ENCODE data around the gene PLAAT4.
A peak's percentile ranks its signal among the peaks of the same experiment; 100 is the strongest.
"Not testable (repeated sequence)": the region's sequence is repeated elsewhere in the genome, so short reads cannot be mapped to it uniquely, and the experiment has no call there.

PLAAT4 gene

GRCh38 chr11:63511048-63511748 is 25.4 kb upstream of the PLAAT4 start:
- no peak for DNase-seq

DNA sequence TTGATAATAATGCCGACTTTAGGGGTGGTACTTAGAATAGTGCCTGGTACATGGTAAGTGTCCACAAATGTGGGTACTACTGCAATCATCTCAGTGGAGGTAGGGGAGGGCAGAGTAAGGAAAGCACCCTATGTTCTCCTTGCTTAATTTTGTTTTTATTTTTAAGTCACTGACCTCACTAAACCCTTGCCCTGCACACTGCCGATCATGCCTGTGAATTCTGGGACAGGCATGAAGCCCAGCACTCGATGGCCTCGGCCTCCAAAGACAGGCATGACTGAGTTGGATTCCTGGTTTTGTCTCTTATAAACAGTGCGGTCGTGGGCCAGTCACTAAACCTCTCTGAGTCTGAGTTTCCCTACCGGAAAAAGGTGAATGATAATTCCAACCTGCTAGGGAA is 23.8 kb upstream of the PLAAT4 start:
- DNase-seq, result no peak

DNA sequence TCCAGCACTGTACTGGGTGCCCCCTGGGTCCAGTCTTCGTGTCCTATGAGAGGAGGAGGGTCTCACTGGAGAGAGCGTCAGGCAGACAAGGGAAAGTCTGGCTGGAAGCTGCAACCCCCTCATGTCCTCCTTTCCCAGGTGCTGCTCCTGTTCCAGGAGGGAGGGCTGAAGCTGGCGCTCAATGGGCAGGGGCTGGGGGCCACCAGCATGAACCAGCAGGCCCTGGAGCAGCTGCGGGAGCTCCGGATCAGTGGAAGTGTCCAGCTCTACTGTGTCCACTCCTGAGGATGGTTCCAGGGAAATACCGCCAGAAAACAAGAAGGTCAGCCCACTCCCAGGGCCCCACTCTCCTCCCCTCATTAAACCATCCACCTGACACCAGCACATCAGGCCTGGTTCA is 20.5 kb upstream of the PLAAT4 start:
- DNase-seq, result no peak

GRCh38 chr11:63517156-63517555 is 19.5 kb upstream of the PLAAT4 start:
- no peak for DNase-seq

- DNase-seq, result no peak
Observed at GRCh38 chr11:63518548-63518947, 18.1 kb upstream of the PLAAT4 start.

- no peak for DNase-seq
Observed at GRCh38 chr11:63520606-63521170, 15.9 kb upstream of the PLAAT4 start.

GRCh38 chr11:63521896-63522295 is 14.7 kb upstream of the PLAAT4 start:
- DNase-seq, result no peak

GRCh38 chr11:63523151-63523550 is 13.5 kb upstream of the PLAAT4 start:
- no peak for DNase-seq

- no peak for DNase-seq
Observed at GRCh38 chr11:63527667-63528066, 8.9 kb upstream of the PLAAT4 start.

- not testable (repeated sequence) for DNase-seq
Observed at GRCh38 chr11:63528156-63528555, 8.5 kb upstream of the PLAAT4 start.

DNA sequence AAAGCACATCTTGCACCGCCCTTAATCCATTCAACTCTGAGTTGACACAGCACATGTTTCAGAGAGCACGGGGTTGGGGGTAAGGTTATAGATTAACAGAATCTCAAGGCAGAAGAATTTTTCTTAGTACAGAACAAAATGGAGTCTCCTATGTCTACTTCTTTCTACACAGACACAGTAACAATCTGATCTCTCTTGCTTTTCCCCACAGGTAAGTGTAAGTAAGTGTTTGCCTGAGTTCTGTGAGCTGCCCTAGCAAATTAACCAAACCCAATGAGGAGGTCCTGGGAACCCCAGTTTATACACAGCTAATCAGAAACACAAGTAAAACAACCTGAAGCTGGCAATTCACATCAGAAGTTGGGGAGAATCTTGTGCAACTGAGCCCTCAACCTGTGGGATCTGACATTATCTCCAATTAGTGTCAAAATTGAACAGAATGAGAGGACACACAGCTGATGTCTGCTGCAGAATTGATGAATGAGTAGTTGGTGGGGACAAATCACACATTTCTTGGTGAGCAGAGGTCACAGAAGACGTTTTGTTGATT is 7.8 kb upstream of the PLAAT4 start:
- not testable (repeated sequence) for DNase-seq

DNA sequence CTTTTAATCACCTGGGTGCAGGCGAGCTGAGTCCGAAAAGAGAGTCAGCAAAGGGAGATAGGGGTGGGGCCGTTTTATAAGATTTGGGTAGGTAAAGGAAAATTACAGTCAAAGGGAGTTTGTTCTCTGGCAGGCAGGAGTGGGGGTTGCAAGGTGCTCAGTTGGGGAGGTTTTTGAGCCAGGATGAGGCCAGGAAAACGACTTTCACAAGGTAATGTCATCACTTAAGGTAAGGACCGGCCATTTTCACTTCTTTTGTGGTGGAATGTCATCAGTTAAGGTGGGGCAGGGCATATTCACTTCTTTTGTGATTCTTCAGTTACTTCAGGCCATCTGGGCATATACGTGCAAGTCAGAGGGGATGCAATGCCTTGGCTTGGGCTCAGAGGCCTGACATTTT is 7.2 kb upstream of the PLAAT4 start:
- DNase-seq, result not testable (repeated sequence)

DNA sequence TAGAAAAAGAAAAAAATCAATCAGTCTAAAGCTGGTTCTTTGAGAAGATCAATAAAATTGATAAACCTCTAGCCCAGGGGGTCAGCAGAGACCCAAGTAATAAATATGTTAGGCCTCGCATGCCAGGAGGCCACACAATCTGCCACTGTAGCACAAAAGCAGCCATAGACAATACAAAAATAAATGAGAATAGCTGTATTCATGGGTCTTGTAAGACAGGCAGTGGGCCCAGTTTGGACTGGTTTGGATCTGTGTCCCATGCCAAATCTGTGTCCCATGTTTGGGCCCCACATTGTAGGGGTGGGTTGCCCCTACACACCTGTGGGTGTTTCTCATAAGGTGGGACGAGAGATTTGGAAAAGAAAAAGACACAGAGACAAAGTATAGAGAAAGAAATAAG is 6.6 kb upstream of the PLAAT4 start:
- DNase-seq, result no peak

DNA sequence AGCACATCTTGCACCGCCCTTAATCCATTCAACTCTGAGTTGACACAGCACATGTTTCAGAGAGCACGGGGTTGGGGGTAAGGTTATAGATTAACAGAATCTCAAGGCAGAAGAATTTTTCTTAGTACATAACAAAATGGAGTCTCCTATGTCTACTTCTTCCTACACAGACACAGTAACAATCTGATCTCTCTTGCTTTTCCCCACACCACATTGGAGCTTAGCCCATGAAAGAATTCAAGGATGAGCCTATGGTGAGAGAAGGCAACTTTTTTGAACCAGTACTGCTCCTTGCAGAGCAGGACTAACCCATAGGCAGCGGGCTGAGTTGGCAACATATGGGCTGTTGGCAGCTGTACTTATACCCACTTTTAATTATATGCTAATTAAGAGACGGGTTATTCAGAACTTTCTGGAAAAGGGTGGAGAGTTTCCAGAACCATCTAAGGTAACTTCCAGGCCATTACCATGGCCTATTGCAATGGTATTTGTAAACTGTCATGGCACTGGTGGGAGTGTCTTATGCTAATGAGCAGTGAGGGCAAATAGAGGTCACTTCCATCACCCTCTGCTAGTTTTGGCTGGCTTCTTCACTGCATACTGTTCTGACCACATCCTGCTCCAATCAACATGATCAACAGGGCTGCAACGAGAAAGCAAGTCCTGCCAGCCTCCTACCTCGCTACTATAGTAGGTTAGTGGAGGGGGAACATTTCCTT is 5.4 kb upstream of the PLAAT4 start:
- peak in 5 of 6 experiments; percentile 47 to 83 (median 78) for DNase-seq

DNA sequence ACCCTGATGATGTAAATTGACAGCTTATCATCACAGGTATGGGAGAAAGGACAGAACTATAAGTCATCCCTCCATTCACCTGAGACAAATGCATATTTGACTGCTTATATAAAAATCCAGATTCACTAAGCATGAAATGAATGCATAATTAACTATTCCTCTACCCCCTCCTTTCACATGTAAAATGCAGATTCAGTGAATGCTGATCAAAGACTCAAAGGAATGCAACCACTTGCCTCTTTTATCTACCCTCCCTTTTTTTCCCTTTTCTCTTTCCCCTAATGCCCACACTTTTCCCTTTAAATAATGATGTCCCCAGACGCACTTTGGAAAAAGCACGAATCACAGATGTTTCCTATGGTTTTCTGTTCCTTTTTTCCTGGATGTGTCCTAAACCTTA is 4.5 kb upstream of the PLAAT4 start:
- DNase-seq, result no peak

DNA sequence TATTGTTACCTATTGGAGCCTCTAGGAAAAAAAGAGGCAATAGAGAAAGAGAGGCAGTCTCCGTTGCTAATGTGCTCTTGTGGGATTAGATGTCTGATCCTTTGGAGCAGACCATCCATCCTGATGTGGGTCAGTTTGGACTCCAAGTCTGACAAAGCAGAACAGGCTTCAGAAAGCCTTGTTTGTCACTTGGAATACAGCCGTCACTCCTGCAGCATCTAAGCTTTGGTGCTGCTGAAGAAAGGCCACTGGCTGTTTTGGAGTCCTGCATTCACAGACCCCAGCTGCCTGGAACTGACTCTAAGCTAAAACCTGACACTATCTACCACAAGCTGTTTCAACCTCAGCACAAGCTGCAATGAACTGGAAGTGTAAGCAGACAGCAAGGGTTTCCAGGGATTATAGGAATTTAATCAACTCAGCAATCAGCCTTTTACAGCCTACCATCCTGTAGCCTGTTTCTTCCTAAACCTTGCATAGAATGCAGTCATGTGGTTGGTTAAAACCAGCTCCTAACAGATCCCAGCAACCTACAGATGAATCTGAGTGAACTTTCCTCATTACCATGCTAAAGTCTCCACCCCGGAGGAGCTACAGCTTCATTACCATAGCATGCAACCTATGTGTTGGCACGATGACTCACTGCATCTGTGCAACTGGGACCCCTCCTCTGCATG is 3.7 kb upstream of the PLAAT4 start:
- no peak for DNase-seq

DNA sequence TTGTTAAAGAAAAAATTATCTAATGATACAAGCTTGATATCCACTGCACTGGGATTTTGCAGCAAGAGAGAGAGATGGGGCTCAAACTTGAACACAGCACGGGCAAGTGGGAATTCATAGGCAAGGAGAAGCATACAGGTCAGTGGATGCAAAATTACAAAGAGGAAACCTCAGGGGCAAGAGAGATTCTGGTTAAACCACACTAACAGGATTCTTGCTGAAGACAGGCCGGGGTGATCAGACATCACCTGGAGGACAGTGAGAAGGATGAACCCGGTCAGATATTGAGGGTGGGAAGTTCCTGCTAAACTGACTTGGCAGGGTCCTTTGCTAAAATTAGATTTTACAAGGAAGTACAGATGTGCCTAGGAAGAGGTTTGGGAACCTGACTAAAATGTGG is 2.5 kb upstream of the PLAAT4 start:
- no peak for DNase-seq

DNA sequence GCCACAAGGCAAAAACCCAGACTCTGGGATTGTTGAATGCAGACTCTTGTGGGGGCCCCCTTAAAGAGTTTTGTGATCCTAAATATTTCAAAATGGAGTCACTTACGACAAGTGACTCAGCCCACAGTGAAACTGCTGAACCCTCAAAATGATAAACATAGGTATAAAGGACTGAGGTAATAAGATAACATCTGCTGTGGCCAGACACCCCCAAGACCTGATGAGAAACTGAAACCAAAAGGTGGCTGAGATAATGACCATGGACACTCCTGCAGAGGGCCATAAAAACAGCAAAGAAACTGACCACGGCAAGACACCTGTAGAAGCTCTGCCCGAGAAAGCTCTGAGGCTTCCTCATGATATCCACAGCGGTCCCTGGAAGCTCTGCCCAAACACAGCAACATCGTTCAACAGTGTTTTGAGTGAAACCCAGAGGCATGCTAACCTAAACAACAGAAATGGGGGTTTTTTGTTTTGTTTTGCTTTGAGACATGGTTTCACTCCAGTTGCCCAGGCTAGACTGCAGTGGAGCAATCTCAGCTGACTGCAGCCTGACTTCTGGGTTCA is 1.6 kb upstream of the PLAAT4 start:
- DNase-seq, result no peak

DNA sequence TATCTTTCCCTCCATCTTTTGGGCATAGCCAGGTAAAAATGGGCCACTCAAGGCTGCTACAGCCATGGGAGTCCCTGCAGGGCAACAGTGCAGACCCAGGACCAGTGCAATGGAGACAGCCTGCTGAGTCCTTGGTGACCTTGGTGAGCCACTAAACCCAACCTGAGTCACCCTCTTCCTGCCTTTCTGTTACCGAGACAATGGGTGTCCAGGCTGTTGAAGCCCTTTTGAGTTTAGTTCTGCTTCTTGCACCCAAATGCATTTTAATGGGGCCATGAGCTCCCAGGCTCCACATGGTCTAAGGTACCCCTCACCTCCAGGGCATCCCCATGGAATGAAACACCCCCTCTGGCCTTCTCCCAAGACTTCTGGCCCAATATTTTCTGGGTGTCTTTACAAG is 874 bp upstream of the PLAAT4 start:
- no peak for DNase-seq

- DNase-seq, result peak in 2 of 6 experiments; percentile 12 to 33
Observed at GRCh38 chr11:63537293-63538101, 889 bp downstream of the PLAAT4 start.

- not testable (repeated sequence) for DNase-seq
Observed at GRCh38 chr11:63542506-63542905, 5.9 kb downstream of the PLAAT4 start.

GRCh38 chr11:63543711-63544110 is 7.1 kb downstream of the PLAAT4 start:
- DNase-seq, result no peak

Measured in stimulated activated naive CD4-positive, alpha-beta T cell (primary cell).